ENCODE results near the gene CDADC1.
A peak's percentile ranks its signal among the peaks of the same experiment; 100 is the strongest.

CDADC1 gene

DNA sequence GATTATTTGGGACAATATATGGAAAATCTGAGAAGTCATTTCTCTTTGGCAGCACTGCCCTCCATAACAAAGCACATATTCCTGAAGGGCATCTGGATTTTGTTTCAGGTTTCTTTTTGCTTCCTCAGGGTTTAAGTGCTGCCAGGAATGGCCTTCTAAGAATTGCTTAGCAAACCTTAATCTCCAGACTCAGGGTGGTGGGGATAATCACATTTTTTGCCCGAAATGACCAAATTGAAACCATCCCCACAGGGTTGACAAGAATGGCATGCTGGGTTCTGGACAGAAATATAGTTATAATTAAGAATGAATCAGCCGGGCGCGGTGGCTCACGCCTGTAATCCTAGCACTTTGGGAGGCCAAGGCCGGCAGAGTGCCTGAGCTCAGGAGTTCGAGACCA lies 6.4 kb upstream of the CDADC1 start:
- ATAC-seq (ENCODE audit: insufficient read depth, low read depth): no peak
- no peak overlapping the region for H3K4me3 ChIP-seq (ENCODE audit: low read depth in 1 of 2, low read length in 2 of 2)
- H3K9me3 ChIP-seq (ENCODE audit: insufficient read depth, low read length, severe bottlenecking): peaks cover 6% of the 10 kb centered on the region
- H3K27ac ChIP-seq (ENCODE audit: low read length): no peak overlapping the region
- no peak for DNase-seq
- no peaks in the 10 kb centered on the region for H4K20me1 ChIP-seq (ENCODE audit: insufficient read depth, low read length)
- peaks cover 2% of the 10 kb centered on the region for H3K4me1 ChIP-seq (ENCODE audit: insufficient read depth, low read length)
- no peak overlapping the region for H3K4me2 ChIP-seq (ENCODE audit: insufficient read depth, low read length)
- H3K79me2 ChIP-seq (ENCODE audit: insufficient read depth, low read length): no peaks in the 10 kb centered on the region
- no peaks in the 10 kb centered on the region for H3K27me3 ChIP-seq (ENCODE audit: insufficient read depth, low read length, poor library complexity)
- H3K36me3 ChIP-seq (ENCODE audit: insufficient read depth, low read length): no peaks in the 10 kb centered on the region
- H2AFZ ChIP-seq (ENCODE audit: low read depth, low read length): no peak overlapping the region
- TF ChIP-seq EZH2 (IDR thresholded peaks at IDR 0.05; ENCODE audit: borderline replicate concordance, low read depth, low read length, severe bottlenecking): no peak
- TF ChIP-seq, protein P1, sequence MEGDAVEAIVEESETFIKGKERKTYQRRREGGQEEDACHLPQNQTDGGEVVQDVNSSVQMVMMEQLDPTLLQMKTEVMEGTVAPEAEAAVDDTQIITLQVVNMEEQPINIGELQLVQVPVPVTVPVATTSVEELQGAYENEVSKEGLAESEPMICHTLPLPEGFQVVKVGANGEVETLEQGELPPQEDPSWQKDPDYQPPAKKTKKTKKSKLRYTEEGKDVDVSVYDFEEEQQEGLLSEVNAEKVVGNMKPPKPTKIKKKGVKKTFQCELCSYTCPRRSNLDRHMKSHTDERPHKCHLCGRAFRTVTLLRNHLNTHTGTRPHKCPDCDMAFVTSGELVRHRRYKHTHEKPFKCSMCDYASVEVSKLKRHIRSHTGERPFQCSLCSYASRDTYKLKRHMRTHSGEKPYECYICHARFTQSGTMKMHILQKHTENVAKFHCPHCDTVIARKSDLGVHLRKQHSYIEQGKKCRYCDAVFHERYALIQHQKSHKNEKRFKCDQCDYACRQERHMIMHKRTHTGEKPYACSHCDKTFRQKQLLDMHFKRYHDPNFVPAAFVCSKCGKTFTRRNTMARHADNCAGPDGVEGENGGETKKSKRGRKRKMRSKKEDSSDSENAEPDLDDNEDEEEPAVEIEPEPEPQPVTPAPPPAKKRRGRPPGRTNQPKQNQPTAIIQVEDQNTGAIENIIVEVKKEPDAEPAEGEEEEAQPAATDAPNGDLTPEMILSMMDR (IDR thresholded peaks at IDR 0.05; ENCODE audit: borderline replicate concordance, extremely low read depth, low read length, poor library complexity, severe bottlenecking): no peak
- H3K9ac ChIP-seq (ENCODE audit: low read depth, low read length): no peak overlapping the region

DNA sequence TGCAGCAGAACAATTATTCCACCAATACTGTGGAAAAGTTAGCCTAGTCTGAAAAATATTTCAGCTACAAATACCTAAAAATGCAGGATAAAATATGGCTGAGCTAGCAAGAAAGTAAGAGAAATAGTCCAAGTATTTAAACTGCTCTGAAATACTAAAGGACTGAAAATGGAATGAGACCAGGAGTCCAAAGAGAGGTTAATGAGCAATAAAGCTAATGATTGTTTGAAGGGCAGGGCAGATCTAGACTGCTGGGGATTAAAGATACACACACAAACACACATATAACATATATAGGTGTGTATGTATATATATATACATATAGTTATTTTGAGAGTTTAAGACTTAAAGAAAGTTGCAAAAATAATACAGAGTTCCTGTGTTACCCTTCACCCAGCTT lies 2.6 kb upstream of the CDADC1 start:
- Histone ChIP-seq H3K27ac (ENCODE audit: low read length) (no peak overlapping the region), H2AFZ (ENCODE audit: low read depth, low read length) (no peak overlapping the region), H3K4me3 (ENCODE audit: low read depth in 1 of 2, low read length in 2 of 2) (no peak overlapping the region), H3K27me3 (ENCODE audit: insufficient read depth, low read length, poor library complexity) (no peaks in the 10 kb centered on the region), H3K9ac (ENCODE audit: low read depth, low read length) (no peak overlapping the region), H4K20me1 (ENCODE audit: insufficient read depth, low read length) (no peaks in the 10 kb centered on the region), H3K79me2 (ENCODE audit: insufficient read depth, low read length) (peaks cover 36% of the 10 kb centered on the region), H3K9me3 (ENCODE audit: insufficient read depth, low read length, severe bottlenecking) (peaks cover 6% of the 10 kb centered on the region), H3K36me3 (ENCODE audit: insufficient read depth, low read length) (peaks cover 1% of the 10 kb centered on the region), H3K4me1 (ENCODE audit: insufficient read depth, low read length) (peaks cover 29% of the 10 kb centered on the region), H3K4me2 (ENCODE audit: insufficient read depth, low read length) (no peak overlapping the region)
- no peak for ATAC-seq (ENCODE audit: insufficient read depth, low read depth)
- TF ChIP-seq, protein P1 (IDR thresholded peaks at IDR 0.05; ENCODE audit: borderline replicate concordance, extremely low read depth, low read length, poor library complexity, severe bottlenecking): no peak
- TF ChIP-seq EZH2 (IDR thresholded peaks at IDR 0.05; ENCODE audit: borderline replicate concordance, low read depth, low read length, severe bottlenecking): no peak
- no peak for DNase-seq

DNA sequence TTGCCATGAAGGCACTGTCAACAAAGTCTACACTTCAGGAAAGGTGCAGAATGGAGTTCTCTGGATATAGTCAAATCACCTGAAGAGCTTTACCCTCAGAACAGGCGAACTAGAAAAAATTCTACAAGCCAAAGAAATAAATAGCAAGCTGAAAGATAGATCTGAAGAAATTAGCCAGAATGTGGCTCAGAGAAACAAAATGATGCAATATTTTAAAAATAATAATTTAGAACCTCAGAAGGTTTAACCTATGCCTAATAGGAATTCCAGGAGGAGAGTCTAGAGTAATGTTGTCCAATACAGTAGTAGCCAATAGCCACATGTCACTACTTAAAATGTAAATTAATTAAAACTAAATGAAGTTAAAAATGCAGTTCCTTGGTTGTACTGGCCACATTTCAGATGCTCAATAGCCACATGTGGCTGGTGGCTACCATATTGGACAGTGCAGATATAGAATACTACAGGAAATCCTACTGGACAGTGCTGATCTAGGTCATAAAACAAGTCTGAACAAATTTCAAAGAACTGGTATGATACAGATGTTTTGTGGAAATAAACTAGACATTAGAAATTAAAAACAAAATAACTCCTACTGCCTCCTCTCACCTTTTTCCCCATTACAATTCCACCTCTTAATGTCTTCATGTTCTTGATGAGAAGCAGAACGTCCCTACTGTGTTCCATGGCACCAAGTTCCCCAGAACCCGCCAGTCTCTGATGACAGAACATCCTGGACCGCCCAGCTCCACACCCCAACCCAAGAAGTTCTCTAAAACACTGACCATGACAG lies 679 bp upstream of the CDADC1 start:
- no peaks in the 10 kb centered on the region for H4K20me1 ChIP-seq (ENCODE audit: insufficient read depth, low read length)
- H3K36me3 ChIP-seq (ENCODE audit: insufficient read depth, low read length): peaks cover 9% of the 10 kb centered on the region
- TF ChIP-seq, protein P1 (IDR thresholded peaks at IDR 0.05; ENCODE audit: borderline replicate concordance, extremely low read depth, low read length, poor library complexity, severe bottlenecking): no peak
- no peak for TF ChIP-seq EZH2 (IDR thresholded peaks at IDR 0.05; ENCODE audit: borderline replicate concordance, low read depth, low read length, severe bottlenecking)
- H3K27ac ChIP-seq (ENCODE audit: low read length): peak overlapping the region; percentile 84
- peaks cover 52% of the 10 kb centered on the region for H3K79me2 ChIP-seq (ENCODE audit: insufficient read depth, low read length)
- DNase-seq: no peak
- no peak; the same call in 1 of the 3 replicates for ATAC-seq (ENCODE audit: insufficient read depth, low read depth)
- peak overlapping the region; percentile 64 for H3K9ac ChIP-seq (ENCODE audit: low read depth, low read length)
- H3K4me1 ChIP-seq (ENCODE audit: insufficient read depth, low read length): peaks cover 49% of the 10 kb centered on the region
- H2AFZ ChIP-seq (ENCODE audit: low read depth, low read length): peak overlapping the region; percentile 93
- no peaks in the 10 kb centered on the region for H3K27me3 ChIP-seq (ENCODE audit: insufficient read depth, low read length, poor library complexity)
- peak overlapping the region; percentile 85 for H3K4me2 ChIP-seq (ENCODE audit: insufficient read depth, low read length)
- peaks cover 6% of the 10 kb centered on the region for H3K9me3 ChIP-seq (ENCODE audit: insufficient read depth, low read length, severe bottlenecking)
- peak overlapping the region; percentile 63 to 80 for H3K4me3 ChIP-seq (ENCODE audit: low read depth in 1 of 2, low read length in 2 of 2)

All from DND-41 (cell line).